Sigmoid colon (tissue), 7 donors: ENCODE measurements around the gene ATRNL1. TPM values are rescaled to one million over a fixed set of nuclear protein-coding genes. Genes with fewer than 3 reads are reported as not detected.

Source experiments
- DNase-seq: peaks from one replicate; pipeline ENCODE4 v3.0.0-alpha.2; 2019
- H3K27ac ChIP-seq, 4 donors: fragments of 200-600 bp; sonication (generic); one replicate each; pipeline ENCODE4 v1.5.1; 2016 to 2019; ENCODE audit warnings: mild to moderate bottlenecking in 1 of 4
- H3K27me3 ChIP-seq, 3 donors: fragments of 200-600 bp; sonication (generic); one replicate each; pipeline ENCODE4 v1.5.1; 2019; ENCODE audit warnings: mild to moderate bottlenecking in 1 of 3
- H3K36me3 ChIP-seq, 4 donors: fragments of 200-600 bp; sonication (generic); one replicate each; pipeline ENCODE4 v1.5.1; 2016 to 2019
- H3K4me1 ChIP-seq, 4 donors: fragments of 200-600 bp; sonication (generic); one replicate each; pipeline ENCODE4 v1.5.1; 2017 to 2019
- H3K4me3 ChIP-seq, 4 donors: fragments of 200-600 bp; sonication (generic); one replicate each; pipeline ENCODE4 v1.5.1; 2017 to 2019; ENCODE audit warnings: mild to moderate bottlenecking in 2 of 4, moderate library complexity in 1 of 4
- H3K9me3 ChIP-seq, 4 donors: fragments of 200-600 bp in 3 of 4; sonication (generic) in 3 of 4; one replicate each; pipeline versions ENCODE4 v1.5.1 to v1.6.1; 2013 to 2019
- CTCF ChIP-seq, 4 experiments: fragments of 450-650 bp in 3 of 4; fragments of 200-600 bp in 1 of 4; IDR thresholded peaks; one replicate each; pipeline ENCODE4 v1.5.1; 2016 to 2019; ENCODE audit warnings: antibody characterized with exemption in 4 of 4, mild to moderate bottlenecking in 3 of 4, moderate library complexity in 2 of 4
- EP300 ChIP-seq, 4 donors: sonication (generic); formaldehyde crosslinking; IDR thresholded peaks; one replicate each; pipeline ENCODE4 v1.6.1; 2017; ENCODE audit warnings: antibody characterized with exemption in 4 of 4
- POLR2A ChIP-seq, 2 donors: fragments of 450-650 bp; IDR thresholded peaks; one replicate each; pipeline ENCODE4 v1.6.1; 2016; ENCODE audit warnings: antibody characterized with exemption in 2 of 2, mild to moderate bottlenecking in 2 of 2, moderate library complexity in 2 of 2
- POLR2AphosphoS5 ChIP-seq, 4 donors: sonication (generic); formaldehyde crosslinking; IDR thresholded peaks; one replicate each; pipeline ENCODE4 v1.6.1; 2017; ENCODE audit warnings: antibody characterized with exemption in 4 of 4
- WGBS, 2 donors: extraction: QIAGEN DNeasy Blood & Tissue Kit; methylation state at CpG; one replicate each; pipeline ENCODE4 v1.1.7; 2013; 5-methylcytosine and 5-hydroxymethylcytosine counted together
- intact Hi-C: fragments of 100-400 bp; cut with DNase I; formaldehyde crosslinking; loops from one replicate; pipeline ENCODE4 v1.15.1; 2023
- polyA plus RNA-seq, 3 donors: library from polyadenylated mRNA; stranded (reverse); fragments of 200-250 nt; gene quantifications; one replicate each; pipeline ENCODE4 v1.2.3, GENCODE V29; 2013
- total RNA-seq, 4 donors: library from RNA; depleted of rRNA; stranded (reverse); fragments of >200 nt; gene quantifications; one replicate each; pipeline ENCODE4 v1.1.0, GENCODE V29; 2016
- donor health status: healthy with polysubstance abuse.
- donor health status: Bipolar disorder and iron deficiency.
- donor health status: healthy.

Gene ATRNL1
- total and polyA plus RNA-seq, 7 donors: 0.57 to 17.3 (median 6.9) TPM; not detected in 1

DNA sequence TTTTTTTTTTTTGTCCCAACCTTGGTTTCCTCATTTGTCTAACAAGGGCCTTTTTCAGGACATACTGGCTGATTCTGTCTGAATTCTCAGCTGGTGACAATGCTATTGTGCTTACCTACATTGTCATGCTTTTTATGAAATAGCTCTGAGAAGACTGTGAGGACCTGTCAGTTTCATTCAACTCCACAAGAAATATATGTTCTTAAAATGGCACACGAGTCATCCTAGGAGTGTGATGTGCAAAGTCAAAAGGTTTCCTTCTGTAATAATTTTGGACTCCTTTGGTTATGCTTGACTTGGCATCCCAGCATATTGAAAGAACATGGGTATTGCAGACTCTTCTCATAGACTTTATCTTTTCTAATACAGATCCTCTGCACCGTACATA lies 863.8 kb downstream of the ATRNL1 start:
- no peaks in the 10 kb centered on the region for H3K27me3 ChIP-seq
- H3K9me3 ChIP-seq: no peaks in the 10 kb centered on the region
- H3K36me3 ChIP-seq: no peaks in the 10 kb centered on the region
- no peak overlapping the region for H3K4me3 ChIP-seq
- intact Hi-C loops: no loop called here
- WGBS, 2 donors: 85 to 87% methylated on average over 2 of the region's 2 CpGs
- no peak for TF ChIP-seq POLR2AphosphoS5 (IDR thresholded peaks at IDR 0.05)
- TF ChIP-seq EP300 (IDR thresholded peaks at IDR 0.05): no peak
- TF ChIP-seq CTCF (IDR thresholded peaks at IDR 0.05): no peak
- TF ChIP-seq POLR2A (IDR thresholded peaks at IDR 0.05): no peak
- H3K27ac ChIP-seq: no peak overlapping the region
- DNase-seq: no peak
- no peaks in the 10 kb centered on the region for H3K4me1 ChIP-seq

DNA sequence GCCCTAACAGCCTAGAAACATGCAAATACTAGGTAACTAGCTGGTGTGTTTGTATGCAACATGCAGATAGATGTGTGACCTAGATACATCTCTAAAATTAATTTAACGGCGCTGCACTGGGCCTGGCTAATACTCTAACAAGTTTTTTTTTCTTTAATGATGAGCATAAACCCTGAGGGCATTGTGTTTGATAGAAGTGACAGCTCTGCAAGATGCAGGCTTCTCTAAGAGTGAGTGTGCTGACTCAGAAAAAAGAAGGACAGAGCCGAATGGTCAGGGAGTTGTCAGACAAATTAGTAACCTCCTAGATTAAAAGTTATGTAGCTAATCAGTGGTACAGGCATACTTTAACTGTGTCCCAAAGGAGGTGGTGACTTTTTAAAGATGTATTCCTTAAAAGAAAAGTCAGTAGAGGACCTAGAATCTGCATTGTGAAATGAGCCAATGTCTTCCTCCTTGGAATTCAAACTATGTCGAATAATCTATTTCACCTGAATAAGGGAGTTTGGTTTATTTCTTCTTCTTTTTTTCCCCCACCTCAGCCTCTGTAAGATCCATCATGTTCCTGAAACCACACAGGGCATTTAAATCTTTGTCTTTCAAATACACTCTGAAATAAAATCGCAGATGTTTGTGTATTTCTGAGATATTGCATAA lies 864.7 kb downstream of the ATRNL1 start:
- Histone ChIP-seq H3K9me3 (no peaks in the 10 kb centered on the region), H3K4me3 (no peak overlapping the region), H3K27ac (no peak overlapping the region), H3K4me1 (no peaks in the 10 kb centered on the region), H3K36me3 (no peaks in the 10 kb centered on the region), H3K27me3 (no peaks in the 10 kb centered on the region)
- WGBS, 2 donors: 88 to 90% methylated on average over 5 of the region's 5 CpGs
- TF ChIP-seq EP300 (IDR thresholded peaks at IDR 0.05) (no peak), POLR2A (IDR thresholded peaks at IDR 0.05) (no peak), POLR2AphosphoS5 (IDR thresholded peaks at IDR 0.05) (no peak), CTCF (IDR thresholded peaks at IDR 0.05) (no peak)
- no peak for DNase-seq
- intact Hi-C loops: no loop called here

- no peaks in the 10 kb centered on the region for H3K9me3 ChIP-seq
- no peak overlapping the region for H3K27ac ChIP-seq
- no peak for TF ChIP-seq POLR2AphosphoS5 (IDR thresholded peaks at IDR 0.05)
- TF ChIP-seq EP300 (IDR thresholded peaks at IDR 0.05): no peak
- TF ChIP-seq CTCF (IDR thresholded peaks at IDR 0.05): no peak
- no peak for TF ChIP-seq POLR2A (IDR thresholded peaks at IDR 0.05)
- 19 to 51% methylated on average over 6 of the region's 6 CpGs for WGBS, 2 donors
- H3K4me1 ChIP-seq: no peaks in the 10 kb centered on the region
- DNase-seq: no peak
- H3K27me3 ChIP-seq: no peaks in the 10 kb centered on the region
- H3K36me3 ChIP-seq: no peaks in the 10 kb centered on the region
- H3K4me3 ChIP-seq: no peak overlapping the region
- intact Hi-C loops: no loop called here
Observed at GRCh38 chr10:115963848-115964247, 870.7 kb downstream of the ATRNL1 start.

DNA sequence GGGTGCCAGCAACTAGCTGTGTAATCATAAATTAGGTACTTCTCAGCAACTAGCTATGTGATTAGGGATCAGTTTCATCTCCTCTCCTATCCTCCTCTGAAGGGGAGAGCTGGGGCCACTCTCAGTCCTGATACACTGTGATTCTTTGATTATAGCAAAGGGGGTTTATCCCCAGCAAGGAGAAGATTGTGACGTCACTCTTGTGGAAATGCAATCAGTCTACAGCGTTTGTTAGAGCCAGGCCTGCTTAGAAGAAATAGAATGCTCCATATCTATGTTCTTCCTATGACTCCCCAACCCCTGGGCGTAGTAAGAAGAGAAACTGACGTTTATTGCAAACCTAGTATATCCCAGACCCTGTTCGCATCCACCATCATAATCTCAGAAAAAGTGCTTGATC lies 871.7 kb downstream of the ATRNL1 start:
- TF ChIP-seq POLR2A (IDR thresholded peaks at IDR 0.05) (no peak), POLR2AphosphoS5 (IDR thresholded peaks at IDR 0.05) (no peak), EP300 (IDR thresholded peaks at IDR 0.05) (no peak), CTCF (IDR thresholded peaks at IDR 0.05) (no peak)
- 88 to 90% methylated on average over 5 of the region's 5 CpGs for WGBS, 2 donors
- intact Hi-C loops: no loop called here

GRCh38 chr10:115965376-115965775 lies 872.2 kb downstream of the ATRNL1 start:
- intact Hi-C loops: no loop called here
- Histone ChIP-seq H3K36me3 (no peaks in the 10 kb centered on the region), H3K4me3 (no peak overlapping the region), H3K27me3 (no peaks in the 10 kb centered on the region), H3K9me3 (no peaks in the 10 kb centered on the region), H3K27ac (no peak overlapping the region), H3K4me1 (no peaks in the 10 kb centered on the region)
- WGBS, 2 donors: 67 to 83% methylated on average over 7 of the region's 7 CpGs
- TF ChIP-seq POLR2A (IDR thresholded peaks at IDR 0.05) (no peak), POLR2AphosphoS5 (IDR thresholded peaks at IDR 0.05) (no peak), EP300 (IDR thresholded peaks at IDR 0.05) (no peak), CTCF (IDR thresholded peaks at IDR 0.05) (no peak)
- DNase-seq: no peak

More for the DNA sequence above, 871.7 kb downstream of the ATRNL1 start:
- Histone ChIP-seq H3K4me3 (no peak overlapping the region), H3K27ac (no peak overlapping the region), H3K9me3 (no peaks in the 10 kb centered on the region), H3K36me3 (no peaks in the 10 kb centered on the region), H3K27me3 (no peaks in the 10 kb centered on the region), H3K4me1 (no peaks in the 10 kb centered on the region)
- DNase-seq: no peak
